ENCODE results near the gene OR6X1.
"Not testable (repeated sequence)": the region's sequence is repeated elsewhere in the genome, so short reads cannot be mapped to it uniquely, and the experiment has no call there.

The OR6X1 gene

GRCh38 chr11:123751781-123752180, 2.5 kb downstream of the OR6X1 start:
- no peak for DNase-seq

GRCh38 chr11:123748349-123748748, 6.0 kb downstream of the OR6X1 start:
- not testable (repeated sequence) for DNase-seq

- no peak for DNase-seq
Observed at GRCh38 chr11:123745764-123746451, 8.4 kb downstream of the OR6X1 start.

GRCh38 chr11:123742724-123743120, 11.6 kb downstream of the OR6X1 start:
- no peak for DNase-seq

- no peak for DNase-seq
Observed at GRCh38 chr11:123742031-123742723, 12.1 kb downstream of the OR6X1 start.

GRCh38 chr11:123741159-123742030, 12.9 kb downstream of the OR6X1 start, which contains the start of gene ZNF202:
TSS of gene ZNF202 (minus strand) at chr11:123741660. CDS start at chr11:123730888, 10,772 bp downstream.
- DNase-seq = peak; percentile 67

GRCh38 chr11:123740787-123741158, 13.5 kb downstream of the OR6X1 start:
- DNase-seq = no peak

GRCh38 chr11:123738374-123738773, 15.9 kb downstream of the OR6X1 start:
- no peak for DNase-seq

GRCh38 chr11:123736769-123737168, 17.5 kb downstream of the OR6X1 start:
- no peak for DNase-seq

GRCh38 chr11:123729602-123730001, 24.7 kb downstream of the OR6X1 start:
- DNase-seq = no peak

- DNase-seq = no peak
Observed at GRCh38 chr11:123725995-123726655, 28.2 kb downstream of the OR6X1 start.

- DNase-seq = no peak
Observed at GRCh38 chr11:123719452-123719851, 34.9 kb downstream of the OR6X1 start.

- DNase-seq = no peak
Observed at GRCh38 chr11:123718469-123718868, 35.8 kb downstream of the OR6X1 start.

GRCh38 chr11:123718063-123718462, 36.3 kb downstream of the OR6X1 start:
- DNase-seq = no peak

- DNase-seq = not testable (repeated sequence)
Observed at GRCh38 chr11:123712627-123713026, 41.7 kb downstream of the OR6X1 start.

GRCh38 chr11:123707606-123708205, 46.6 kb downstream of the OR6X1 start:
- DNase-seq = peak; percentile 3

GRCh38 chr11:123707206-123707605, 47.1 kb downstream of the OR6X1 start:
- no peak for DNase-seq

- no peak for DNase-seq
Observed at GRCh38 chr11:123704341-123704740, 50.0 kb downstream of the OR6X1 start.

All from NCI-H510A (cell line).